KBM-7 (cell line): ENCODE data around the gene EIF5B.
A peak's percentile ranks its signal among the peaks of the same experiment; 100 is the strongest.

Source experiments
- DNase-seq: peaks from one replicate; pipeline ENCODE4 v3.0.0-alpha.2; 2015
- in situ Hi-C: fragments of 300-500 bp; cut with MboI; formaldehyde crosslinking; loops from 2 replicates; pipeline ENCODE4 v1.14.3; 2020; ENCODE audit warnings: low sequenced_read_pairs, low pct_unique_long_range_greater_than_20kb, mixed read lengths

Gene EIF5B

DNA sequence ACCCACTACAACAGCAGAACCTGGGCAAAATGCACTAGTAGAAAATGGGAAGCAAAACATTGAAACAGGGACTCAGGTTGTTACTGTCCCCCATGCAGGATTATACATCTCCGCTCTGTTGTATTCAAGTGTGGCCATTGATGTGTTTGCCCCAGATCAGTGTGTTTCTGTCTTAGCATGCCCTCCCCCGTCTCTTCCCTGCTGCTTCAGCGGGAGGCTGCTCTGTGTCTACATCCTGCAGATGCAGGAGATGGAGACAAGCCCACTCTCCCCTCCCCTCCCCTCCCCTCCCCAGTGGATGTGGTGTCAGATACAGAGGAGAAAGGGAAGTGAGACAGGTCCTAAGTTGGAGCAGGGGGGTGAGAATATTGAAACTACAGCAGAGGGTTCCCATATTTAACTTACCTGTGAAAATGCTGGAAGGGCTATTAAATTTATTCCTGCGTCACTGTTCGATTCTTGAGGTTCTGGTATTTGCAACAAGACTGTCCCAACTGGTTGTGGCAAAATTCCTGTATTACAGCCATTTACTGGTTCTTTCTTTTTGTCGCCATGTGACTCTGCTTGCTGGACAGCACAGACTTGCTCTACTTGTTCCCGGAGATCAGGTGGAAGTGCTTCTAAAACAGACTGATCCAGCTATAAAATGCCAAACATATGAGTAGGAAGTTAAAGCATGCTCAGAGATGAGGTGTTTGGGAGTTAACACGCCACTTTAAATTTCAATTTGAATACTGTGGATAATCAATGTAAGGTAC lies 67.0 kb downstream of the EIF5B start:
- peak; percentile 39 for DNase-seq
- in situ Hi-C loops, result no loop called here

DNA sequence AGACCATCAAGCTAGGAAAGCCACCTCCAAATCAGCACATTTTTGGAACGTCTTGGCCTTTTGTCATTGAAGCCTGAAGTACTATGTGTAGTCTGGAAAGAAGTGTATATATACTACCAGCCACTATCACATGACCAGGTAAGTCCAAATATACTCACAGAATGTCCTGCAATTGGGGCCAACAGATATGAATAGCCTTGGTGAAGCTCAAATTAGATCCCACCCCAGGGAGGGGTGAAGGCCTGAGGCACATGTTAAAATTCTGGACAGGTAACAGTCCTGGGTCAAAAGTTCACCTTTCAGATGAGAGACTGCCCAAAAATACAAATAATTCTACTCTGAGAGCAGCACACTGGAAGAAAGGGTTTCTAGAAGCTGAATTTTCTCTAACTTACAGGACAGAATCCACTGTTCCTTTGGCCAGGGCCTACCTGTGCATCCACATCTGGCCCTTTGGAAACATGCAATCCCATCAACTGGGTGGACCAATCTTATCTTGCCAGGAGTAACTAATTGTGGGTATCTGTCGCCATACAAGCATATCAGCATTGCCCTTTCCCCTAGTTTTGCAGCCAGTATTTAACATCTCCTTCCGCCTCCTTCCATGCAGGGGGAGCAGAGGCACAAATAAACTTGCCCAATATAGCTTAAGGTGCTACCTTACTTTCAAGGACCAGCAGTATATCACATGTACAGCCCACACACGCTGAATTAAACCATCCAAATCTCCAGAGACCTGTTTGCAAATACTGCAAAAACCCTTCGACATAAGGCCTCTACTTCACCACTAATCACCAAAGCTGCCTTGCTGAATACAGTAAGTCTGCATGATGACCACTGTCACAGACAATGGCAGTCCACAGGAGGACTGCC lies 67.8 kb downstream of the EIF5B start:
- DNase-seq, result no peak
- in situ Hi-C loops, result no loop called here

DNA sequence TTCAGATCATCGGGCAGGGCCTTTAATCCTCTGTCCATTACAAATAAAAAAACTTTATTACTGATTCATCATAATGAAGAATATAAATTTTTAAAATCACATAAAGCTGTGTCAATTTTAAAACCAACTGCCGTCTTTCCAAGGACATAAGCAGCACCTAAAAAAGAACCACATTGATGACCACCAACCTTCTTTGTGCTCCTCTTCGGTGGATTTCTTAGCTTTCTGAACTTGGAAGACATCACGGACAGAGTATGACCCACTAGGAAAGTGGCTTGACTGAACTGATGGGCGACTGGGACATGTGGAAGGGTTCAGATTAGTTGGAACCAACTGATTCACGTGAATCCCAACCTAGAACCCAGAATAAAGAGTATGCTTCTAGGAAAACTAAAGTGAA lies 68.9 kb downstream of the EIF5B start:
- in situ Hi-C loops, result no loop called here
- no peak for DNase-seq

- DNase-seq, result no peak
- in situ Hi-C loops, result no loop called here
Measured at GRCh38 chr2:99410276-99410675, 73.1 kb downstream of the EIF5B start.

DNA sequence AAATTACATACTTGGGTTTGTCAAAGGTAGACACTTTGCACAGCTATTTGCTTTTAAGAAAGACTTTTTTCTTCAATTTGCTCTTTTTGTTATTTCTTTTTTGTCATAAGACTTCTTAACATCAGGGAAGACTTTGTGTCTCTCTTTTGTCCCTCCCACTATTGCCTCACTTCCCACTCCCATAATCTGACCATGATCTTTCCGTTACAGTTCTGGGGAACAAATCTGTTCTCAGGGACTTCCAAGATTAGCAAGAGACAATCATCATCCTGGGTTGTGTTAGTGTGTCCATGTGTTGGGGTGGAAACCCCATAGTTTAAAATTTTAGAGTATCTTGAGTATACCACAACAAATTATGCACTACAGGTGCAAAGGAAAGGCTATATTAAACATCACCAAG lies 77.4 kb downstream of the EIF5B start:
- DNase-seq, result no peak
- in situ Hi-C loops, result no loop called here

- in situ Hi-C loops, result no loop called here
- no peak for DNase-seq
Measured at GRCh38 chr2:99417396-99417795, 80.2 kb downstream of the EIF5B start.

GRCh38 chr2:99420031-99420430 lies 82.8 kb downstream of the EIF5B start:
- in situ Hi-C loops, result no loop called here
- no peak for DNase-seq

DNA sequence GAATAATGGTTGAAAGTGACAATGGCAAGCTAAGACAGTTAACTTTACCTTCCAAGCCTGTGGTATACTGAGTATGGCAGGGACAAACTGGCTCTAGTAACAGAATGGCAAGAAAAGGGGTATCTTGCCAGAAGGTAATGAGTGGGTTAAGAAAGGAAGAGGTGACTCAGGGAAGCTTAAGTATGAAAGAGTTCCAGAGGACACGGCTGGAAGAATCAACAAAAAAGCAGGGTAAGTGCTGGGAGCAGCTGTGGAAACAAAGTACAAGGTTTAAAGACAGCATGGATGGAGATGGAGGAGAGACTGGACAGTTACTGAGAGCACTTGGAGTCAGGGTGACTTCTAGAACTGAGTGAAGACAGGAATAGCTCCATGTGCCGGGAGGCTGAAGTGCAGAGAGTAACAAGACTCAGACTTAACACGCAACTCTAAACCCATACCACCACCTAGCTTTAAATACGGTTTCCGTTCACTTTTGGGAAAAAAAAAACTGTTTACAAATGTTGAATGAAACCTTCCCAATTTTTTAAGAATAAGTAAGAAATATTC lies 83.6 kb downstream of the EIF5B start:
- DNase-seq, result no peak
- in situ Hi-C loops, result no loop called here

DNA sequence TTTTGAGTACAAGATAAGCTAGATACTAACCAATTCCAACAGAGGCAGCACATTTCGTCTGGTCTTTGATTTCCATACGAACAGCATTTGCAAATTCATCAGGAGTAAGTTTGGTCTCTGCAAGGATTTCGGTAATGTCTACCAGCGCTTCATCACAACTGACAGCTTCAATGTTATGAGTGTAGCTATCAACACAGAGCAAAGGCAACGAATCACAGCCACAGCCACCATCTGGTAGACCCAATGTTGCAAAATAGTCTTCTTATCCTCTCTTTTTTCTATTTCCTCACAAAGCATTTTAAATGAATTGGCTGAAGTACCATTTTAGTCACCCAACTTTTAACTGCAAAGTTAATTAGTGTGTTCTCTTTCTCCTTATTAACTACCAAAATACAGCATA lies 84.3 kb downstream of the EIF5B start:
- in situ Hi-C loops, result no loop called here
- DNase-seq, result no peak

DNA sequence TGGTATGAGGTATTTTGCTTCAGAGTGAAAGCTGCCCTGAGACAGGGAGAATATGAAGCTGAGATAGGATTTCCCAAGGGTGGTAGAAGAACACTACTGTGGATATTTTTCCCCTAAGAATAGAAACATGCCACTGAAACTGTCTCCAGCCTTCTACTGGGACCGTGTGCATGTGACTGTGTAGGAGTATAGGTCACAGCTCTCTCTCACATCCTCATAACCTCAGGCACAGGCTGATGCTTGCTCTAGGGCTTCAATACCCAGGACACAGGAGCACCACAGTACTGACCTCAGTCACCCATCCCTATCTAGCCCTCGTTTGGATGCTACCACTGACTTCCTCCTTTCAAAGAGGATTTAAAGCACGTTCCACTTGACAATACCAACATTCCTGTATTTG lies 85.4 kb downstream of the EIF5B start:
- DNase-seq, result no peak
- in situ Hi-C loops, result no loop called here

DNA sequence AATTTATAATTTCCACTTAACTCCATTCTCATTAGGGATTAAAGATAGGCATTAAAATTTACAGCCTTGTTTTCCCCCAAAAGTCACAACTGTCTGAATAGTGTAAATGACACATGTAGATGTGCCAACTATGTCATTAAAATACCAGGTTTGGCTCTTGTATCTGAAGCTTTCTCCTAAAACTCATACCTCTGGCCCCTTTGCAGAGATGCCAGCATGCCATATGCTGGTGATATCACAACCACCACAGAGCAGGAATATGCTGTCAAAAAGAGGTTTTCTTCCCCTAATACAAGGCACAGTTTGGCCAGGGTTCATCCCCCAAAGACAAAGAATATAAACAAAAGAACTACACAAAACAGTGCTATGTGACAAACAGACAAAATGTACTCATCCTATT lies 87.2 kb downstream of the EIF5B start:
- in situ Hi-C loops, result no loop called here
- no peak for DNase-seq

- in situ Hi-C loops, result no loop called here
- no peak for DNase-seq
Measured at GRCh38 chr2:99425022-99425421, 87.8 kb downstream of the EIF5B start.

GRCh38 chr2:99430614-99431291 lies 93.6 kb downstream of the EIF5B start:
- no peak for DNase-seq
- in situ Hi-C loops, result no loop called here

DNA sequence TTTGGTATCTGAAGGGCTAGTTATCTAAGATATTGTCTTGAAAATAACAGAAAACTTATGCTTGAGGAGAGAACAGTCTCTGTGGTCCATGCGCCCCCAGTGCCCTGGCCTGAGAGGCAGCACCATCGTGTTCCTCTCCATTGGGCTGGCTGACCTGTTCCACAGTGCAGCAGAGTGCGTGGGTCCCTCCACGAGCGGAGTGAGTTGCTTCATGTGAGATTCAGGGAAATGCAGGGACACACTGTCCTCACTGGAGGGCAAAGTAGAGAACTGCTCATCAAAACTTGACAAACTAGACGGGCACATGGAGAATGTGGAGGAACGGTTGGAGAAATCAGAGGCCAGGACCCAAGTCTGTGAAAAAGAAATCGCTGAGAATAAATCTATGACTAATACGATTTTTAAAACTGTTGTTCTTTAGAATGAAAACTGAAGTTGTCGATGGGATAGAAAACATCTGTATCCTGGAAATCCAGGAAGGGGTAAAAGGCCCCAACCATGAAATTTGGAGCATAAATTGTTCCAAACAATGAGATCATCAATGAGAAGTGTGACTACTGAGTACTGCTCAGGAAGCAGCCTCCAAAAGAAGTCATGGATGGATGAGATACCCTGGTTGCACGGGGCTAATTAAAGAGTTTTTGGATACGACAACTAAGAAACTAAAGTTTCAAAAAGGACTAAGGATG lies 94.5 kb downstream of the EIF5B start:
- no peak for DNase-seq
- in situ Hi-C loops, result no loop called here

GRCh38 chr2:99433340-99433739 lies 96.2 kb downstream of the EIF5B start:
- in situ Hi-C loops, result no loop called here
- DNase-seq, result no peak

DNA sequence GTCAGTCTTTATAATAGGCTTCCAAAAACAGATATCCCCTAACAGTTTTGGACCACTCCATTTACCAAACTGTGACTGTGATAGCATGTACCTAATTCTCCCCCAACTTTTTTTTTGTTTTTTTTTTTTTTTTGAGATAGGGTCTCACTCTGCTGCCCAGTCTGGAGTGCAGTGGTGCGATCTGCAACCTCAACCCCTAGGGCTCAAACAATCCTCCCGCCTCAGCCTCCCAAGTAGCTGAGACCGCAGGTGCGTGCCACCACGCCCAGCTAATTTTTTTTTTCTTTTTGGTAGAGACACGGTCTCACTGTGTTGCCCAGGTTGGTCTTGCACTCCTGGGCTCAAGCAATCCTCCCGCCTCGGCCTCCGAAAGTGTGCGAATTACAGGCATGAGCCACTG lies 99.7 kb downstream of the EIF5B start:
- in situ Hi-C loops, result no loop called here
- DNase-seq, result no peak

DNA sequence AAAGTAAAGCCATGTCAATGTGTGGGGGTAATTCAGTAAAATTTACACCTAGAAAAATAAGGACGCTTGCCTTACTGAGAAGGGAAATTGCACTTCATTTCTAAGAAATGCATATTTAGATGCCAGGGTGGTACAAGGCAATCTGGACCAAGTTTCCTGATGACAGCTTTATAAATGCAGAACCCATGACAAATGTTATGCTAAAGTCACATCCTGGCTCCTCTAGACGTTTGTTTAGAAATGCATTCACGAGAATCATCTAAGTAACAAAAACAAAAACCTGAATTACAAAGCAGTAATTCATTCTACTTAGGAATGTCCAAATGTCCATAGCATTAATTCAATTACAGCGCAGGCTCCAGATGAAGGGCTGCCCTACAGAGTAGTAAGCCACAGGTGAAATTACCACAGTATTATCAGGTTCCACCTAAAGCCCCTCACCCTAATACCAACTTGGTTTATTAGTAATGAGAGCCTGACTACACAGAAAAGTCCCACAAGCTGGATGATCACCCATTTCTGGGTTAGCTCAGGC lies 102.8 kb downstream of the EIF5B start:
- in situ Hi-C loops, result no loop called here
- no peak for DNase-seq

DNA sequence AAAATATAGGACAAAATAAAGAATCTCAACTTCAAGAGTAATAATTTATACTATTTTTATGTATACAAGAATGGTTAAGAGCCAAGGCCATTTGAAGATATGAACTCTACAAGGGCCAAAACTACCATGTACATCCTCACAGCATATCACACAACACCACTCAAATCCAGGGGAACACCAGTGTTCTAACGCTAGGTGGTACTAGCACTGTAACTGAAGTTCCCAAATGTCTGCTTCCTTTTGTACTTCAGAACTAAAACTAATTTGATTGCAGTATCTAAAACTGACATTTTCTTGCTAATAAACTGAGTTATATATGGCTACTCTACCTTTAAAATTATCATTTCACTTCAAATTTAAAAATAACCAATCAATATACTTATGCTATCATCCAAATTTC lies 105.6 kb downstream of the EIF5B start:
- in situ Hi-C loops, result no loop called here
- no peak for DNase-seq

DNA sequence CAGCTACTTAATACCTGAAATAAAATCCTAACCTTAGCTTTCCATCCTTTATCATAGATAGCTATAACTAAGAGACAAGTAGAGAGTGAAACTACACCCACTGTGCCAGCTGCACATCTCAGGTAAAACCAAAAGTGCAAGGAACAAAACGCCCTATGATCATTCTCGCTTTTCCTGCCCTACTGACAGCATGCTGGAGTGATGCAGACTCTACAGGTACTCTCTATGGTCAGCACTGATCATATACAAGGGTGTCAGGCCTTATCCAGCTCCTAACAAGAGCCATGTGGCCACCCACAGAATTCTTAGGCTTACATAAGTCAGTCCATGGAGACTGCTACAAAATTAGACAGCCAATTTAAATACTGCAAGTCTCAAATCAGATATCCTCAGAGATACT lies 107.0 kb downstream of the EIF5B start:
- DNase-seq, result no peak
- in situ Hi-C loops, result no loop called here
